NCI-H510A treated with DMSO at 0.1 percent for 48 hours (cell line): ENCODE measurements around the gene PRKCB.
"Not testable (repeated sequence)": the region's sequence is repeated elsewhere in the genome, so short reads cannot be mapped to it uniquely, and the experiment has no call there.

ENCODE experiments used
- DNase-seq: peaks from one replicate; lab custom pipeline; 2025; lab: John Stamatoyannopoulos, UW

Gene PRKCB

DNA sequence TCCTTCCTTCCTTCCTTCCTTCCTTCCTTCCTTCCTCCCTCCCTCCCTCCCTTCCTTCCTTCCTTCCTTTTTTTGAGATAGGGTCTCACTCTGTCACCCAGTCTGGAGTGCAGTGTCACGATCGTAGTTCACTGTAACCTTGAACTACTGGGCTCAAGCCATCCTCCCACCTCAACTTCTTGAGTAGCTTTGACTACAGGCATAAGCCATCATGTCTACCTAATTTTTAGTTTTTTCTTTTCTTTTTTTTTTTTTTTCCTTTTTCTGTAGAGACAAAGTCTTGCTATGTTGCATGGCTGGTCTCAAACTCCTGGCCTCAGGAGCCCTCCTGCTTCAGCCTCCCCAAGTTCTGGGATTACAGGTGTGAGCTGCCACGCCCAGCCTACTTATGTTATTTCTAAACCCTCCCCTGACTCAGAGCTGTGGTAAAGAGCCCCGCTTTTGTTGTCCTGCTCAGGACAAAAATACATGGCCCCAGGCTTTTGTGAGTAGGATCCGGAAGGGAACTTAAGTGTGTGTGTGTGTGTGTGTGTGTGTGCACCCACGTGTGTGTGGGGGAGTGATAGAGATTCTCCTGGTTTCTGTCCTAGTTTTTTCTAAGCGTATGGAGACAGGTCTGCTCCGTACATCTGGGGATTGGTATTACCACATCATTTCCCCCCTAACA is 67.1 kb downstream of the PRKCB start:
- DNase-seq = no peak

- DNase-seq = no peak
Observed at GRCh38 chr16:23905027-23905426, 69.2 kb downstream of the PRKCB start.

DNA sequence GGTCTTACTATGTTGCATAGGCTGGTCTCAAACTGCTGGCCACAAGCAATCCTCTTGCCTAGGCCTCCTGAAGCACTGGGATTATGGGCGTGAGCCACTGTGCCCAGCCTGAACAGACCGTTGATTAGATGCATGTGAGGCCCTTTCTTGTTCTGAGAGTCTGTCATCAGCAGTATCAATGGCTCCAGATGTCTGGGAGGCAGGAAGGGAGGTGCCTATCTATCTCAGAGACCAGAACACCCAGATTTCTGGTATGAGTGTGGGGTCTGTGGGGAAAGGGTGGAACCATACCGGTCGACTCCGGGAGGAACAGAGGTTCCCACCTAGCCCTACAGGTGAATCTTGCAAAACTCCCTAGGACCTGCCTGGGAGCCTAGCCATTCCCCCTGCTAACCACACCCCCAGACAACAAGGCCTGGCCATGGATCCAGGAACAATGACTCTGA is 71.7 kb downstream of the PRKCB start:
- DNase-seq = no peak

- DNase-seq = no peak
Observed at GRCh38 chr16:23907903-23908302, 72.1 kb downstream of the PRKCB start.

GRCh38 chr16:23908790-23909189 is 73.0 kb downstream of the PRKCB start:
- DNase-seq = no peak

GRCh38 chr16:23909792-23910418 is 74.1 kb downstream of the PRKCB start:
- no peak for DNase-seq

GRCh38 chr16:23914946-23915530 is 79.3 kb downstream of the PRKCB start:
- no peak for DNase-seq

GRCh38 chr16:23916552-23916951 is 80.8 kb downstream of the PRKCB start:
- not testable (repeated sequence) for DNase-seq

GRCh38 chr16:23917621-23918020 is 81.8 kb downstream of the PRKCB start:
- DNase-seq = no peak

DNA sequence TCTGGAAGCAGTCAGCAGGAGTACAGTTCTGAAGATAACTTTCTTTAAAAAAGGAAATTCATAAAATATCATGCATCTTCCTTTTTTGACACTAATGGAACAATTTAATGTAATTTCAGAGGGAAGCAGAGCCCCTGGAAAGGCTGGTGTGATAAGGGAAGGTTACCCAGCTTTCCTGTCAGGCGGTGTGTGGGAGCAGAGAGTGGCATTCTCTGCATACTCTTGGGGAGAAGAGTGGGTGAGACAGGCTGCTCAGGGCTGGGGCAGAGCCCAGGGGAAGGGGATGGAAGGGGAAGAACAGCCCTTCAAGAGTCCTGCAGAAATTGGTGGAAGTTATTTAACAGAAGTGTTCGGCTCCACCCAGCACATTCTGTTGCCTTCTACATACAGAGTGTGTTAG is 84.7 kb downstream of the PRKCB start:
- DNase-seq = no peak

DNA sequence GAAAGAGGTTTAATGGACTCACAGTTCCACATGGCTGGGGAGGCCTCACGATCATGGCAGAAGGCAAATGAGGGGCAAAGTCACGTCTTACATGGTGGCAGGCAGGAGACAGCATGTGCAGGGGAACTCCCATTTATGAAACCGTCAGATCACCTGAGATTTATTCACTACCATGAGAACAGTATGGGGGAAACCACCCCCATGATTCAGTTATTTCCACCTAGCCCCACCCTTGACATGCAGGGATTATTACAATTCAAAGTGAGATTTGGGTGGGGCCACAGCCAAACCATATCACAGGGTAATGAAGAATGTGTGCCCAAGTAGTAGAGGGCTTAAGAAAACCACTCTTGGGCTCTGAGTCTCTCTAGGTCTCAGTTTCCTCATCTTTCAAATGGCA is 85.1 kb downstream of the PRKCB start:
- no peak for DNase-seq

- no peak for DNase-seq
Observed at GRCh38 chr16:23922406-23922805, 86.6 kb downstream of the PRKCB start.

GRCh38 chr16:23924128-23924527 is 88.3 kb downstream of the PRKCB start:
- no peak for DNase-seq

- no peak for DNase-seq
Observed at GRCh38 chr16:23927796-23928195, 92.0 kb downstream of the PRKCB start.

- DNase-seq = no peak
Observed at GRCh38 chr16:23929237-23929636, 93.5 kb downstream of the PRKCB start.

GRCh38 chr16:23929856-23930255 is 94.1 kb downstream of the PRKCB start:
- DNase-seq = no peak

DNA sequence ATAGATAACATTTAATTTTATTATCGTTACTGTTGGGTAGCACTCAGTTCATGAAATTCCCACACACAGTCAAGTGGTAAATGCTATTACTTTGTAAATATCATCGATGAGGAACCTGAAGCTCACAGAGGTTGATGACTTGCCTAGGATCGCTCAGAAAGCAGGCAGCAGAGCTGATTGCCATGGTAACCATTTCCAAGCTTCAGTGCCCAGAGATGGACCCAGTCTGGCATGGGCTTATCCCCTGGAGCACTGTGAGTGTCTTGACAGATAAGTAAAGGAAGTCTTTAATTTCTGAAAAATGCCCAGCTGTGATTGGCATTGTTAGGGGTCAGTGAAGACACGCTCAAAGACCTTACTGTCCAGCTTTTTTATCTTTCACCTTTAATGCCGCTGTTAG is 95.0 kb downstream of the PRKCB start:
- no peak for DNase-seq

- DNase-seq = no peak
Observed at GRCh38 chr16:23931199-23931598, 95.4 kb downstream of the PRKCB start.

DNA sequence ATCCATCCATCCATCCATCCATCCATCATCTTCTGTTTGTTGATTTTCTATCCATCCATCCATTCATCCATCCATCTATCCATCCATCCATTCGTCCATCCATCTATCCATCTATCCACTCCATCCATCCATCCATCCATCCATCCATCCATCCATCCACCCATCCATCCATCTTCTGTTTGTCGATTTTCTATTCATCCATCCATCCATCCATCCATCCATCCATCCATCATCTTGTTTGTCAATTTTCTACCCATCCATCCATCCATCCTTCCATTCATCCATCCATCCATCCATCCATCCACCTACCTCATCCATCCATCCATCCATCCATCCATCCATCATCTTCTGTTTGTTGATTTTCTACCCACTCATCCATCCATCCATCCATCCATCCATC is 97.9 kb downstream of the PRKCB start:
- DNase-seq = not testable (repeated sequence)

GRCh38 chr16:23934610-23935236 is 98.9 kb downstream of the PRKCB start:
- no peak for DNase-seq

DNA sequence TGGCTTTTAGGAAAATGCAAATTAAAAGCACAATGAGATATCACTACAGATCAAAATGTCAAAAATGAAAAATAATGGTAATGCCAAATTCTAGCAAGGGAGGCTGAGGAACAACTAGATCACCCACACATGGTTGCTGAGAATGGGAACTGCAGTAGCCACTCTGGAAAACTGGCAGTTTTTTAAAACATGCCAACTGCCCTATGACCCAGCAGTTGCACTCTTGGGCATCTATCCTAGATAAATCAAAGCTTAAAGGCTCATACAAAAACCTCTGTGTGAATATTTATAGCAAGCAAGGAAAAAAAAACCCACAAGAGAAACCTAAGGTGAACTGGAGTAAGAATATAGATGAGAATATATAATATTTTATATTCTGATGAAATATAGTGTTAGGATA is 104.3 kb downstream of the PRKCB start:
- no peak for DNase-seq

DNA sequence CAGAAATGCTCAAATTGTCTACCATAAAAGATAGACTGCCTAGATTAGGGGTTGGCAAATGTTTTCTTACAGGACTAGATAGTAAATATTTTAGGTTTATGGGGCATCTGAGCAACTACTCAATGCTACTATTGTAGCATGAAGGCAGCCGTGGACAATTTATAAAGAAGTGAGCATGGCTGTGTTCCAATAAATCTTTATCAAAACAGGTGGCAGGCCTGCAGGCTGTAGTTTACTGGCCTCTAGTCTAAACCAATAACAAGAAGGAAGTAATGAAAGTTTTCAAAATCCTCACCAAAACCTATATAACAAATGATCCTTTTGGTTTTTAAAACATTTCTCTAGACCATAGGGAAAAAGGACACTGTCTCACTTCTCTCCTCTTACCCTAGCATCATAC is 105.2 kb downstream of the PRKCB start:
- no peak for DNase-seq

GRCh38 chr16:23941963-23942564 is 106.3 kb downstream of the PRKCB start:
- no peak for DNase-seq
